ENCODE measurements around the gene CCDC102A.

Gene CCDC102A

DNA sequence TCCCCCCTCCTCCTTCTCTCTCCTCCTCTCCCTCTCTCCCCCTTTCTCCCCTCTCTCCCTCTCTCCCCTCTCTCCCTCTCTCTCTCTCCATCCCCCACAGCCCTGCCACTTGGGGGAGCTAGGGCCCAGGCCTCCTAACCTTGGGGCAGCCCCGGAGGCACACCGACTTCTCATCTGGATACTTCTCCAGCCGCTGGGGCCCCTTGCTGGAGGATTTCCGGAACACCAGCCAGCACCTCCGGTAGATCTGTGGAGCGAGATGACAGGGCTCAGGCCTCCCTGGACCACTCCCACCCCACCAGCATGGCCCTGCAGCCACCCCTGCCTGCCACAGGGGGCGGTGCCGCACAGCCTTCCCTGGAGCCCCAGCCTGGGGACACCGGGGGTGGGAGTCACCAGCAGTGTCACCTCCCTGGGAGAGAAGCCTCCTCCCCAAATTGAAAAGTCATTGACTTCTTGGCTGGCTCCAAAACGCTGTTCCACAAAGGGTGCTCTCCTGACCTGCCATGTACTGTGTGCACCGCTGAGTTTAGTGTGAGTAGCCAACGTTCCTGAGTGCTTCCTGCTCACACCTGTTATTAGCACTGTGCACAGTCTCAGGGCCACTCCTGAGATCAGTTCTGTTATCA lies 60.5 kb downstream of the CCDC102A start:
- DNase-seq (ENCODE audit: low read depth), result no peak
- no peak overlapping the region for H3K4me3 ChIP-seq (ENCODE audit: low read length)
- TF ChIP-seq CTCF (conservative IDR thresholded peaks at IDR 0.05; ENCODE audit: low read depth, low read length), result peak; percentile 73

DNA sequence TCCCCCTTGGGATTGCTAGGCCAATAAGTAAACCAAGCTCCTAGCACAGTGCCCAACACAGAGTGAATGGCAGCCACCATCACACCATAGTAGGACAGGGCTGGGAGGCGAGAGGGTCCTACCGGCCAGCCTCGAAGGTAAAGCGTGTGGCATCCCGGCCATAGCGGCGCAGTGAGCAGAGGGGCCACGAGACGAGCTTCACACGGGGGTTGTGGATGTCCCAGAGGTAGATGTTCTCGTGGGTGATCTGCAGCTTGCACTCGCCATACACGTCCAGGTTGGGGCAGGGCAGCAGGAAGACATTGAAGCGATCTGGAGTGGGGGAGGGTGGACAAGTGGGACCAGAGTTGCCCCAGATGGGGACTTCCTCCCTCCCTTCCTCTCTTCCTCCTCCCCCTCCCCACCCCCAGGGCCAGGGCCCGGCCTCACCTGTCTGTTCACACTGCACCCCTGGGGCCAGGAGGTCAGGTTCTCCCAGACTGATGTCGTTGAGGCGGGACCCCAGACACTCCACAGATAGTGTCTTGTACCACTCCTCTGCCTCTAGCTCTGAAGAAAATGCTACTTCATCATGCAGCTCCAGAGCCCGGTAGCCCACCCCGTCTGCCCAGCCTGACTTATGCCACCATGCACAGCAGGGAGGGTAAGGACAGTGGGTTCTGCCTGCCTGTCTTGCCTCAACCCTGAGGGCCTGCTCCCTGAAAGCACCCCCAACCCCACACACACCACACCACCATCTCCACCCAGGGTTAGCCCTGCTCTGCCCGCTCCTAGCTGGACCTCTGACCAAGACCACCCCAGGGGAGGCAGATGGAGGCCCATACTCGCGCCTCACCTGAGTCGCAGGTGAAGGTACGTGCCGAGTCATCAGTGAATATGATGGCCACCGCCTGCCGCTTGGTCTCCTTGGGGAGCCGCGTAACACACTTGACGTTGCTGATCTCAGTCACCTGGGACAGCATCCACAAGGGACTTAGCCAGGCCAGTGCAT lies 61.4 kb downstream of the CCDC102A start:
- no peak overlapping the region for H3K4me3 ChIP-seq (ENCODE audit: low read length)
- no peak for DNase-seq (ENCODE audit: low read depth)
- TF ChIP-seq CTCF (conservative IDR thresholded peaks at IDR 0.05; ENCODE audit: low read depth, low read length), result no peak

DNA sequence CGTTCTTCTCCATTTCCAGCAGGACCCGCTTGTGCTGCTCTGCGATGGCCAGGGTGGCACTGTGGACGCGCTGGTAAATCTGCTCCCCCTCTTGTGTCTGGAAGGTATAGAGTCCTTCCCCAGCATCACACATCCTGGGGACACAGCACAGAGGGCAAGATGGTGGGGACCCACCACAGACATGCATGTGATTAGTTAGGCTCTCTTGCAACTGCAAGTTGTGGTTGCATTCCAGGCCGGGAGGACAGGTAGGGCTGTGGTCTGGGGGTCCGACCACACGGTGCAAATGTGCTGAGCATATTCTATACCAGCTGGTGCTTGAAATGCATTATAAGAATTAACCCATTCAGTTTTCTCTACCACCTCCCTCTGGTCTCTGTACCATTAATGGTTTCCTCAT lies 62.5 kb downstream of the CCDC102A start:
- H3K4me3 ChIP-seq (ENCODE audit: low read length), result no peak overlapping the region
- DNase-seq (ENCODE audit: low read depth), result no peak
- TF ChIP-seq CTCF (conservative IDR thresholded peaks at IDR 0.05; ENCODE audit: low read depth, low read length), result no peak

- H3K4me3 ChIP-seq (ENCODE audit: low read length), result no peak overlapping the region
- TF ChIP-seq CTCF (conservative IDR thresholded peaks at IDR 0.05; ENCODE audit: low read depth, low read length), result no peak
- no peak for DNase-seq (ENCODE audit: low read depth)
These were observed 63.1 kb downstream of the CCDC102A start for GRCh38 chr16:57473176-57473840.

- no peak for TF ChIP-seq CTCF (conservative IDR thresholded peaks at IDR 0.05; ENCODE audit: low read depth, low read length)
- no peak overlapping the region for H3K4me3 ChIP-seq (ENCODE audit: low read length)
- DNase-seq (ENCODE audit: low read depth), result no peak
These were observed 63.7 kb downstream of the CCDC102A start for GRCh38 chr16:57472665-57473060.

DNA sequence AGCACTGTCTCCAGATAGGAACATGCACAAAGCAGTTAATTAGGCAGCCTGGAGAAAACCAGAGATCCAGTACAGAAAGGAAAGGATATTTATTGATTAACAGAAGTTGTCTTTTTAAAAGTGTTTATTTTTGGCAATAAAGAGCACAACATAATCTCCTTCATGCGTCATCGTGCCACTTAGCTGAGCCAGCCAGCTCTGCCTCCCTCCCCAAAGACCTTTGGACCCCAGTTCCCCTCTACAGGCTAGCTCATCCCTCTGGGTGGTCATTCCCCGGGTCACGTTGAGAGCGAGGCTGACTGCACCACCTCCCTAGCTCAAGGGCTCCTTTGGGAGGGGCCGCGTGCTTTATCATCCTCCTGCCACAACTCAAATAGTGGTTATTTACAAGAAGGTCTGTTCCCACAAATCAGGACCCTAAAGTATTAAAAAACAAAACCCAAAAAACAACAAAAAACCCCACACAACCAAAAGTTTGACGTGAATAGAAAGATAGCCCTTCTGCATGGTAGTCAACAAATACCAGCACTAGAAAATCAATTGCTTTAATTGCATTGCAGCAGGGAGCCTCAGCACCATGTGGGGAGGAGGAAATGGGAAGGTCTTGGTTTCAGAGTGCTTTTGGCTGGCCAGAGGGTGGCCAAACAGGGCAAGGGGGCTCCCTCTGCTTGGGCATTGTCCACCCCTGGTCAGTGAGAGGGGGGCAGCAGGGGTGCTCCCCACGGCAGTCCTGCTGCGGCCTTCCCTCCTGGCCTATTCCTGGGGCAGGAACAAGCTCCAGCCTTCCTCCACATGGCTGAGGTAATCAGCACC lies 64.3 kb downstream of the CCDC102A start:
- DNase-seq (ENCODE audit: low read depth), result no peak
- no peak for TF ChIP-seq CTCF (conservative IDR thresholded peaks at IDR 0.05; ENCODE audit: low read depth, low read length)

More for the DNA sequence above, 64.3 kb downstream of the CCDC102A start:
- no peak overlapping the region for H3K4me3 ChIP-seq (ENCODE audit: low read length)
